ENCODE measurements around the gene TALDO1.

GRCh38 chr11:762421-763072 lies 15.3 kb downstream of the TALDO1 start:
- TF ChIP-seq CTCF (conservative IDR thresholded peaks at IDR 0.05; ENCODE audit: low read length) (peak; percentile 29; the same call in 1 of the 2 replicates), EZH2phosphoT487 (IDR thresholded peaks at IDR 0.05; ENCODE audit: borderline replicate concordance) (no peak)

Data from Loucy (cell line).